Breast epithelium (tissue), 4 donors: ENCODE results near the gene ADM2. TPM values are rescaled to one million over a fixed set of nuclear protein-coding genes. Genes with fewer than 3 reads are reported as not detected.
"Not testable (repeated sequence)": the region's sequence is repeated elsewhere in the genome, so short reads cannot be mapped to it uniquely, and the experiment has no call there.

Experiments
- DNase-seq, 2 donors: peaks; one replicate each; pipeline ENCODE4 v3.0.0-alpha.2; 2019; ENCODE audit warnings: low spot score in 2 of 2
- H3K27ac ChIP-seq, 2 donors: fragments of 200-600 bp; sonication (generic) in 1 of 2; one replicate each; pipeline ENCODE4 v1.5.1; 2016 to 2019; ENCODE audit warnings: mild to moderate bottlenecking in 1 of 2
- H3K27me3 ChIP-seq, 2 donors: fragments of 200-600 bp; sonication (generic) in 1 of 2; one replicate each; pipeline versions ENCODE4 v1.5.1 to v1.6.0; 2017 to 2019; ENCODE audit warnings: control low read depth in 1 of 2, mild to moderate bottlenecking in 1 of 2
- H3K36me3 ChIP-seq: fragments of 200-600 bp; one replicate; pipeline ENCODE4 v1.5.1; 2019
- H3K4me1 ChIP-seq, 2 donors: fragments of 200-600 bp; sonication (generic); one replicate each; pipeline ENCODE4 v1.5.1; 2016 to 2019; ENCODE audit warnings: control low read depth in 1 of 2
- H3K4me3 ChIP-seq, 3 donors: fragments of 200-600 bp; sonication (generic); 1 replicate in 2 of 3; 2 replicates in 1 of 3; pipeline ENCODE4 v1.5.1; 2016 to 2019; ENCODE audit warnings: mild to moderate bottlenecking in 3 of 3, moderate library complexity in 2 of 3
- H3K9me3 ChIP-seq, 2 donors: fragments of 200-600 bp; sonication (generic) in 1 of 2; one replicate each; pipeline ENCODE4 v1.5.1; 2016 to 2019; ENCODE audit warnings: control low read depth in 1 of 2
- POLR2A ChIP-seq: fragments of 450-650 bp; IDR thresholded peaks from one replicate; pipeline ENCODE4 v1.6.1; 2016; ENCODE audit warnings: antibody characterized with exemption, mild to moderate bottlenecking, moderate library complexity
- POLR2AphosphoS5 ChIP-seq, 3 donors: sonication (generic); formaldehyde crosslinking; IDR thresholded peaks; one replicate each; pipeline ENCODE4 v1.6.1; 2017; ENCODE audit warnings: antibody characterized with exemption in 3 of 3
- intact Hi-C: fragments of 100-400 bp; cut with DNase I; formaldehyde crosslinking; loops from one replicate; pipeline ENCODE4 v1.15.1; 2023; ENCODE audit warnings: low total_unique reads
- total RNA-seq, 3 donors: library from RNA; depleted of rRNA; stranded (reverse); fragments of >200 nt; gene quantifications; one replicate each; pipeline ENCODE4 v1.1.0, GENCODE V29; 2016
- TF ChIP-seq, protein P1 (sequence below), 3 donors: fragments of 450-650 bp; IDR thresholded peaks; one replicate each; pipeline ENCODE4 v1.5.1; 2016 to 2017; ENCODE audit warnings: antibody characterized with exemption in 3 of 3, mild to moderate bottlenecking in 3 of 3, moderate library complexity in 3 of 3

Gene ADM2
- total RNA-seq, 3 donors from 2014 or later: 0.59 to 0.98 TPM; not detected in 1

DNA sequence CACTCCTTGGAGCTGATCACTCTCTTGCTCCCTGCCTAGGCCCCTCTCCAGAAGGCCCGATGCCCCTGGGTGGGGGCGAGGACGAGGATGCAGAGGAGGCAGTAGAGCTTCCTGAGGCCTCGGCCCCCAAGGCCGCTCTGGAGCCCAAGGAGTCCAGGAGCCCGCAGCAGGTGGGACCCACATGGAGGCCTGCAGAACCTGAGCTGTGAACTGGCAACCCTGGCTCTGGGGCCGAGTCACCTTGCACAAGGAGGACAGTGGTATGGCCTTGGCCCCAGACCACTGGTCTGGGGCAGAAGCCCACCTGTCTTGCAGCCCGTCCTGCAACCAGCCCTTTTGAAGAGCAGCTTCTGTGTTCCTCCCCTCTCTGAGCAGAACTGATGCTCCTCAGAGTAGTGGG is 37.8 kb downstream of the ADM2 start:
- H3K4me3 ChIP-seq: no peak overlapping the region
- TF ChIP-seq POLR2A: no peak
- TF ChIP-seq POLR2AphosphoS5 (IDR thresholded peaks at IDR 0.05): no peak
- TF ChIP-seq, protein P1, sequence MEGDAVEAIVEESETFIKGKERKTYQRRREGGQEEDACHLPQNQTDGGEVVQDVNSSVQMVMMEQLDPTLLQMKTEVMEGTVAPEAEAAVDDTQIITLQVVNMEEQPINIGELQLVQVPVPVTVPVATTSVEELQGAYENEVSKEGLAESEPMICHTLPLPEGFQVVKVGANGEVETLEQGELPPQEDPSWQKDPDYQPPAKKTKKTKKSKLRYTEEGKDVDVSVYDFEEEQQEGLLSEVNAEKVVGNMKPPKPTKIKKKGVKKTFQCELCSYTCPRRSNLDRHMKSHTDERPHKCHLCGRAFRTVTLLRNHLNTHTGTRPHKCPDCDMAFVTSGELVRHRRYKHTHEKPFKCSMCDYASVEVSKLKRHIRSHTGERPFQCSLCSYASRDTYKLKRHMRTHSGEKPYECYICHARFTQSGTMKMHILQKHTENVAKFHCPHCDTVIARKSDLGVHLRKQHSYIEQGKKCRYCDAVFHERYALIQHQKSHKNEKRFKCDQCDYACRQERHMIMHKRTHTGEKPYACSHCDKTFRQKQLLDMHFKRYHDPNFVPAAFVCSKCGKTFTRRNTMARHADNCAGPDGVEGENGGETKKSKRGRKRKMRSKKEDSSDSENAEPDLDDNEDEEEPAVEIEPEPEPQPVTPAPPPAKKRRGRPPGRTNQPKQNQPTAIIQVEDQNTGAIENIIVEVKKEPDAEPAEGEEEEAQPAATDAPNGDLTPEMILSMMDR (IDR thresholded peaks at IDR 0.05): no peak
- no peak for DNase-seq
- no peaks in the 10 kb centered on the region for H3K27me3 ChIP-seq
- intact Hi-C loops: no loop called here
- H3K36me3 ChIP-seq: peaks cover 13% of the 10 kb centered on the region
- H3K27ac ChIP-seq: no peak overlapping the region
- no peaks in the 10 kb centered on the region for H3K9me3 ChIP-seq
- H3K4me1 ChIP-seq: peaks cover 1 to 2% of the 10 kb centered on the region in 2 donors

DNA sequence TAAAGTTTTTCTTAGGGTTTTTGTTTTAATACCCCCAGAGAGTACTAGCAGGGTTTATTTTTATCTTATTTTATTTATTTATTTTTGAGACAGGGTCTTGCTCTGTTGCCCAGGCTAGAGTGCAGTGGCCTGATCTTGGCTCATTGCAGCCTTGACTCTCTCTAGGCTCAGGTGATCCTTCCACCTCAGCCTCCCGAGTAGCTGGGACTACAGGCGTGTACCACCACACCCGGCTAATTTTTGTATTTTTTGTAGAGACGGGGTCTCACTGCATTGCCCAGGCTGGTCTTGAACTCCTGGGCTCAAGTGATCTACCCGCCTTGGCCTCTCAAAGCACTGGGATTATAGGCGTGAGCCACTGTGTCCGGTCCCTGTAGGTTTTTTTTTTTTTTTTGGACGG is 38.8 kb downstream of the ADM2 start:
- H3K9me3 ChIP-seq, H3K4me1 ChIP-seq, intact Hi-C loops, H3K4me3 ChIP-seq, H3K27me3 ChIP-seq, DNase-seq, H3K27ac ChIP-seq: not testable (repeated sequence)
- peaks cover 13% of the 10 kb centered on the region for H3K36me3 ChIP-seq

DNA sequence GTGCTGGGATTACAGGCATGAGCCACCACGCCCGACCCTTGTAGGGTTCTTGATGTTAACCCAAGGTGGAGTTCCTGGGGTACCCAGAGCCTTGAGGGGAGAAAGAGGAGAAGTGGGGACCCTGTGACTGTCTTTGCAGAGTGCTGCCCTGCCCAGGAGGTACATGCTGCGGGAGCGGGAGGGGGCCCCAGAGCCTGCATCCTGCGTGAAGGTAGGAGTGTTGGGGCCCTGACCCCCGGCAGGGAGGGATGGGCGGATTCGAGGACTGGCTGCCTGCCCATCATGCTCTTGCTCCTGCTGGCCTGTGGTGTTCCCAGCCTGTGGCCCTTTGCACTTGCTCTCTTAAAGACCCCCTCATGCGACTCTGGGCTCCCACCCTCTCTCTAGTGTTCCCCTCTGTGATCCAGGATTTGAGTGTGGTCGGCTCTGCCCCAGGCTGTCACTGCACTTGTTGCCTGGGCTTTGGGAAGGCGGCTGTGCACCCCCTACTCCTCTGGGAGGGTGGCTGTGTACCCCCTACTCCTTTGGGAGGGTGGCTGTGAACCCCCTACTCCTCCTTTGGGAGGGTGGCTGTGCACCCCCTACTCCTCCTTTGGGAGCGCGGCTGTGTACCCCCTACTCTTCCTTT is 39.6 kb downstream of the ADM2 start:
- TF ChIP-seq, protein P1 (IDR thresholded peaks at IDR 0.05): no peak
- no peak for TF ChIP-seq POLR2AphosphoS5 (IDR thresholded peaks at IDR 0.05)
- peaks cover 13% of the 10 kb centered on the region for H3K36me3 ChIP-seq
- H3K4me3 ChIP-seq: no peak overlapping the region
- H3K27me3 ChIP-seq: no peaks in the 10 kb centered on the region
- intact Hi-C loops: no loop called here
- H3K9me3 ChIP-seq: no peaks in the 10 kb centered on the region
- no peak overlapping the region for H3K27ac ChIP-seq
- no peak for DNase-seq
- peaks cover 8 to 10% of the 10 kb centered on the region in 2 donors for H3K4me1 ChIP-seq

DNA sequence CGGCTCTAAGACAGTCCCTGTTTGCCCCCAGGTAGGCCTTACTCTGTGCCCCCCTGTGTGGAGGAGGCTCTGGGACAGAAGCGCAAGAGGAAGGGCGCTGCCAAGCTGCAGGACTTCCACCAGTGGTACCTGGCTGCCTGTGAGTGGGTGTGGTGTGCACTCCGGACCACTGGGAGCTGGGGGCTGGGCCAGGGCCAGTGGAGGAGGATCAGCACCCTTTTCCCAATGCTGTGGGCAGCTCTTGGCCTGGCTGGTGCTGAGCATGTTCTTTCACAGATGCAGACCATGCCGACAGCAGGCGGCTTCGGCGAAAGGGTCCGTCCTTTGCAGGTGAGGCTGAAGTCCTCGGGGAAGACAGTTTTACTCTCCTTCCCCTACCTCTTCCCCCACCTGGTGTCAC is 40.4 kb downstream of the ADM2 start:
- no peaks in the 10 kb centered on the region for H3K27me3 ChIP-seq
- H3K4me3 ChIP-seq: no peak overlapping the region
- DNase-seq: no peak
- TF ChIP-seq POLR2AphosphoS5 (IDR thresholded peaks at IDR 0.05): no peak
- TF ChIP-seq, protein P1 (IDR thresholded peaks at IDR 0.05): no peak
- no peak for TF ChIP-seq POLR2A
- intact Hi-C loops: no loop called here
- no peaks in the 10 kb centered on the region for H3K9me3 ChIP-seq
- H3K27ac ChIP-seq: no peak overlapping the region
- peaks cover 13% of the 10 kb centered on the region for H3K36me3 ChIP-seq
- peaks cover 10 to 11% of the 10 kb centered on the region in 2 donors for H3K4me1 ChIP-seq

DNA sequence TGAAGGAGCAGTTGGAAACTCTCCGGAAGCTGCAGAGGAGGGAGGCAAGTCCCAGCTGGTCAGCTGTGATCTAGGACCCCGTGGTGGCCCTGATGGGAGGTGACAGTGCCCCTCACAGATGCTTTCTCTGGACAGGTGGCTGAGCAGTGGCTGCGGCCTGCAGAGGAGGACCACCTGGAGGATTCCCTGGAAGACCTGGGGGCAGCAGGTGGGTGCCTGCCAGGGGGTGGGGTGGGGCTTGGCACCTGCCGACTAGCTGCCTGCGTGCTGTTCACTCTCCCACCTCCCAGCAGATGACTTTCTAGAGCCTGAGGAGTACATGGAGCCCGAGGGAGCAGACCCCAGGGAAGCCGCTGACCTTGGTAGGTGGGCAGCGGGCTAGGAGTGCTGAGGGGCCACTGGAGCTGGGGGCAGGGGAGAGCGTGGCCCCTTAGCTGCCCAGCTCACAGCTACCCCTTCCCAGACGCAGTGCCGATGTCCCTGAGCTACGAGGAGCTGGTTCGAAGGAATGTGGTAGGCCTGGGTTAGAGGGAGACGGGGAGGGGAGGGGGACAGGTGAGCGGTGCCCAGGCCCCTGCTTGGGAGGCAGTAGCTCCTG is 41.0 kb downstream of the ADM2 start:
- TF ChIP-seq, protein P1 (IDR thresholded peaks at IDR 0.05): no peak
- H3K9me3 ChIP-seq: no peaks in the 10 kb centered on the region
- H3K4me1 ChIP-seq: peaks cover 10 to 12% of the 10 kb centered on the region in 2 donors
- no peak for DNase-seq
- H3K4me3 ChIP-seq: no peak overlapping the region
- no peak overlapping the region for H3K27ac ChIP-seq
- intact Hi-C loops: no loop called here
- peaks cover 13% of the 10 kb centered on the region for H3K36me3 ChIP-seq
- H3K27me3 ChIP-seq: no peaks in the 10 kb centered on the region
